Psoas muscle (tissue), 8 donors: ENCODE results near the gene SMG6. TPM values are rescaled to one million over a fixed set of nuclear protein-coding genes. Genes with fewer than 3 reads are reported as not detected.

ENCODE experiments used
- ATAC-seq, 4 donors: fragments of 200-7000 bp; cut with Tn5 transposase; one replicate each; pipeline ENCODE4 v1.9.1; 2020; ENCODE audit warnings: moderate library complexity in 3 of 4, mild to moderate bottlenecking in 2 of 4
- DNase-seq, 2 donors: peaks; one replicate each; pipeline ENCODE4 v3.0.0-alpha.2; 2020
- H3K27ac ChIP-seq: fragments of 200-600 bp; one replicate; pipeline ENCODE4 v1.8.0; 2022
- H3K27me3 ChIP-seq, 3 donors: fragments of 200-600 bp in 1 of 3; one replicate each; pipeline versions ENCODE4 v1.6.1 to v1.8.0; 2013 to 2022; ENCODE audit warnings: low read length in 2 of 3, mild to moderate bottlenecking in 2 of 3, moderate library complexity in 1 of 3; ENCODE audit not compliant: insufficient read depth in 3 of 3
- H3K36me3 ChIP-seq, 2 donors: fragments of 200-600 bp in 1 of 2; one replicate each; pipeline versions ENCODE4 v1.6.1 to v1.8.0; 2013 to 2022; ENCODE audit warnings: low read depth in 1 of 2, mild to moderate bottlenecking in 1 of 2, moderate library complexity in 1 of 2; ENCODE audit not compliant: insufficient read depth in 1 of 2
- H3K4me1 ChIP-seq: fragments of 200-600 bp; one replicate; pipeline ENCODE4 v1.8.0; 2022
- H3K4me3 ChIP-seq: fragments of 200-600 bp; one replicate; pipeline ENCODE4 v1.8.0; 2022; ENCODE audit warnings: mild to moderate bottlenecking
- H3K9me3 ChIP-seq: fragments of 200-600 bp; one replicate; pipeline ENCODE4 v1.8.0; 2022
- WGBS, 3 donors: extraction: QIAGEN DNeasy Blood & Tissue Kit; methylation state at CpG; one replicate each; pipeline versions ENCODE4 v1.1.6 to v1.1.7; 2013; 5-methylcytosine and 5-hydroxymethylcytosine counted together
- intact Hi-C, 2 donors: fragments of 100-400 bp; cut with DNase I; formaldehyde crosslinking; loops; one replicate each; pipeline versions ENCODE4 v1.11.0 to v1.14.2; 2022
- polyA plus RNA-seq, 3 donors: library from polyadenylated mRNA; stranded (reverse); fragments of 200-250 nt; gene quantifications; one replicate each; pipeline ENCODE4 v1.2.3, GENCODE V29; 2013
- total RNA-seq, 4 donors: library from RNA; stranded (reverse); fragmentation: NEBNext Ultra II Directional in 2 of 4; extraction: Animal tissue kit (Norgen Biotek cat#: 25700) in 2 of 4; gene quantifications; one replicate each; pipeline versions ENCODE4 v1.2.1 to v1.2.4, GENCODE V29; 2021 to 2023
- TF ChIP-seq, protein P1 (sequence below): fragments of 200-600 bp; IDR thresholded peaks from one replicate; pipeline ENCODE4 v1.8.0; 2022; ENCODE audit warnings: antibody characterized with exemption
- donor health status: healthy with polysubstance abuse.
- donor health status: DM: no; HTN: no; CAD: no; lungs with moderate emphysema.
- donor health status: Bipolar disorder and iron deficiency.
- donor health status: healthy.
- donor health status: DM: yes; HTN: yes; CAD: no.
- donor health status: DM: no; HTN: no; CAD: no.
- donor health status: DM: no; HTN: no; CAD: no.
- donor health status: DM: yes; HTN: yes; CAD: no.

SMG6 gene
- total and polyA plus RNA-seq, 7 donors, result 9.4 to 24.1 (median 16.3) TPM

DNA sequence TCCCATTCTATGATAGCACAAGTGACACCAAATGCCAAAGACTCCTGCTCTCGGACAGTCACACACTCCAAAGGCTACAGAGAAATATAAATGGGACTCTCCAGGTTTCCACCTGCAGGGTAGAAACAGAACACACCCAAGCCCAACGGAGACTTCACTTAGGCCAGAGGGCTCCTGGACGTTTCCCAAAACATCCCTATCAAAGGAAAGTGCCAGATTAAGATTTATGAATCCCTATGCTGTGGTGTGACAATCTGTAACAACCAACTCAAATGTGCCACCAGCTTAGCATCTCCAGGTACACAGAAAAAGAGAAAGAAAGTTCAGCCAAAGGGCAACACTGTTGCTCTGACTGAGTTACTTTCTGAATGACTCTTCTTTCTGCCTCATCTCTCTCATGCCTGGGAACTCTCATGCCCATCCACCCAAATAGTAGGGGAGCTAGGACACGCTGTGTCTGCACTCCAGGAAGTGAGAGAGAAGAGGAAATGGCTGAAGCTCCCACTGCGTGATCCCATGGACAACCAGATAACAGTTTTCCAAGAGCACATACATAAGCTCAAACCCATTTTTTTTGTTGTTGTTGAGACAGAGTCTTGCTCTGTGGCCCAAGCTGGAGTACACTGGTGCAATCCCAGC lies 49.7 kb downstream of the SMG6 start:
- WGBS, 3 donors, result 71 to 79% (median 76%) methylated on average over 5 of the region's 5 CpGs
- H3K4me1 ChIP-seq, result no peaks in the 10 kb centered on the region
- ATAC-seq (no peak), DNase-seq (no peak)
- no peak overlapping the region for H3K4me3 ChIP-seq
- no peaks in the 10 kb centered on the region for H3K27me3 ChIP-seq
- TF ChIP-seq, protein P1, sequence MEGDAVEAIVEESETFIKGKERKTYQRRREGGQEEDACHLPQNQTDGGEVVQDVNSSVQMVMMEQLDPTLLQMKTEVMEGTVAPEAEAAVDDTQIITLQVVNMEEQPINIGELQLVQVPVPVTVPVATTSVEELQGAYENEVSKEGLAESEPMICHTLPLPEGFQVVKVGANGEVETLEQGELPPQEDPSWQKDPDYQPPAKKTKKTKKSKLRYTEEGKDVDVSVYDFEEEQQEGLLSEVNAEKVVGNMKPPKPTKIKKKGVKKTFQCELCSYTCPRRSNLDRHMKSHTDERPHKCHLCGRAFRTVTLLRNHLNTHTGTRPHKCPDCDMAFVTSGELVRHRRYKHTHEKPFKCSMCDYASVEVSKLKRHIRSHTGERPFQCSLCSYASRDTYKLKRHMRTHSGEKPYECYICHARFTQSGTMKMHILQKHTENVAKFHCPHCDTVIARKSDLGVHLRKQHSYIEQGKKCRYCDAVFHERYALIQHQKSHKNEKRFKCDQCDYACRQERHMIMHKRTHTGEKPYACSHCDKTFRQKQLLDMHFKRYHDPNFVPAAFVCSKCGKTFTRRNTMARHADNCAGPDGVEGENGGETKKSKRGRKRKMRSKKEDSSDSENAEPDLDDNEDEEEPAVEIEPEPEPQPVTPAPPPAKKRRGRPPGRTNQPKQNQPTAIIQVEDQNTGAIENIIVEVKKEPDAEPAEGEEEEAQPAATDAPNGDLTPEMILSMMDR, result no peak
- H3K27ac ChIP-seq, result no peak overlapping the region
- intact Hi-C loops, result no loop called here
- peaks cover 0 to 25% of the 10 kb centered on the region in 2 donors for H3K36me3 ChIP-seq
- no peaks in the 10 kb centered on the region for H3K9me3 ChIP-seq

DNA sequence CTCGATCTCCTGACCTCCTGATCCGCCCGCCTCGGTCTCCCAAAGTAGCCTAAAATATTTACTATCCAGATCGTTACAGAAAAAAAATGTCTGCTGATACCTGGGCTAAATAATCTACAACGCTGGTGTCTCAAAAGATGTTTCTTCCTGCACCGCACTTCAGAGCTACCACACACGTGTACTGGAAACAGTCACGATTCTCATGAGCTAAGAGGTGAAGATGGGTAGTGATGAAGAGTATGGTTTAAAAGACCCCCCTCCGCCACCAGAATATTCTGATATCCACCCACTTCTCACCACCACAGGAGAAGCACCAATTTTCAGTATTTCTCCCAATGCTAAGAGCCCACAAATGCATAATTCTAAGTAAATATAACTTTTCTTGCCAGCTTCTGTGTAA lies 50.2 kb downstream of the SMG6 start:
- DNase-seq (no peak), ATAC-seq (no peak)
- H3K4me1 ChIP-seq, result no peaks in the 10 kb centered on the region
- H3K27ac ChIP-seq, result no peak overlapping the region
- H3K27me3 ChIP-seq, result no peaks in the 10 kb centered on the region
- TF ChIP-seq, protein P1, result no peak
- 87 to 94% (median 89%) methylated on average over 10 of the region's 10 CpGs for WGBS, 3 donors
- intact Hi-C loops, result no loop called here
- H3K4me3 ChIP-seq, result no peak overlapping the region
- H3K36me3 ChIP-seq, result peaks cover 0 to 25% of the 10 kb centered on the region in 2 donors
- H3K9me3 ChIP-seq, result no peaks in the 10 kb centered on the region

DNA sequence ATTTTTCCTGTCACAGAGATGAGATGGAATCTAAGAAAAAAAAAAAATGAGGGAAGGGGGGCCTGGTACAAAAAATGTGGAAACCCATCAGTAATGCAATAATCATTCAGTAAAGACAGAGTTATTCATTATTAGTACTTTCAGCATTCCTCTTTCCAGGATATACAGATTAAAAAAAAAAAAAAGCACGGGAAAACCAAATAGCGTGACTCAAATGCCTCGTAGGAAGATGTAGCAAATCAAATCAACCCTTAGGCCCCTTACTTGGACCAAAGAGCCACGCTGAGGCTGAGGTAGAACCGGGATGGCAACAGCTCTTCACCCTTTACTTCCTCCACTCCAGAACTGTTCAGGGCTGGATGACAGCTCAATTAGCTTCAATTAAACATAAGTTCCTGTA lies 52.5 kb downstream of the SMG6 start:
- peaks cover 0 to 22% of the 10 kb centered on the region in 2 donors for H3K36me3 ChIP-seq
- 79 to 88% (median 84%) methylated on average over 5 of the region's 5 CpGs for WGBS, 3 donors
- ATAC-seq (no peak), DNase-seq (no peak)
- H3K27me3 ChIP-seq, result no peaks in the 10 kb centered on the region
- no peak overlapping the region for H3K4me3 ChIP-seq
- no peak overlapping the region for H3K27ac ChIP-seq
- H3K4me1 ChIP-seq, result no peaks in the 10 kb centered on the region
- H3K9me3 ChIP-seq, result no peaks in the 10 kb centered on the region
- TF ChIP-seq, protein P1, result no peak
- intact Hi-C loops, result no loop called here

DNA sequence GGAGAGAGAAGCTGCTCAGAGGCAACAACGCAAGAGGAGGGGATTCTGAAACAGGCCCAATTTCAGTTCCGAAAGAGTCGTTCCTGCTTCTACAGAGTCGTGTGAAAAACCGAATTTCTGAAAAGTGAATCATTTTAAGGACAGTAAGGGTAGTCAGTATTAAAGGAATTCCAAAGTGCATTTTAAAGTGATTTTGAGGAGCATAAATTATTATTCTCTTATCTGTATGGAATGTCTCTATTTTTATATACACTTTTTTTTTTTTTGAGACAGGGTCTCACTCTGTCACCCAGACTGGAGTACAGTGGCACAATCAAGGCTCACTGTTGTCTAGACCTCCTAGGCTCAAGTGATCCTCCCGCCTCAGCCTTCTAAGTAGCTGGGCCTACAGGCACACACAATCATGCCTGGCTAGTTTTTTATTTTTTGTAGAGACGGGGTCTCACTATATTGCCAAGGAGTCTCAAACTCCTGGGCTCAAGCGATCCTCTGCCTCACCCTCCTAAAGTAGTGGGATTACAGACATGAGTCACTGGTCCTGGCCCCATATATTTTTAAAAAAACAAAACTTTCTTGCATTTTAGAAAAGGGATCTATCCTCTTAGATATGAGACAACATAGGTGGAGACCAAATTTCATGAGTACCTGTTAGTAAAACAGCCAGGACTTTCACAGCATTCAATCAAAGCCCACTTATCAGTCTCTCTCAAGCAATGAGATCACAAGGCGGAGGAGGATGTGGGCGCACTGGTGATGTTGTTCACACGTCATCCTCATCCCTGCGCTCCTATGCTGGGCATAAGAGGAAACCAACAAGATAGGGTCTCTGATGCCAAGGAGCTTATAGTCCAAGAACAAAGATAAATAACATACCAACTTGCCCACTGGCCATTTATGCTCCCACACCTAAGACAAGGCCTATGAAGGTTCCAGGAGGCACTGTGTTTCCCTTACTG lies 53.2 kb downstream of the SMG6 start:
- H3K4me3 ChIP-seq, result no peak overlapping the region
- H3K36me3 ChIP-seq, result peaks cover 0 to 22% of the 10 kb centered on the region in 2 donors
- no peak overlapping the region for H3K27ac ChIP-seq
- intact Hi-C loops, result no loop called here
- H3K4me1 ChIP-seq, result no peaks in the 10 kb centered on the region
- DNase-seq, result no peak
- H3K27me3 ChIP-seq, result no peaks in the 10 kb centered on the region
- no peaks in the 10 kb centered on the region for H3K9me3 ChIP-seq
- no peak for ATAC-seq
- TF ChIP-seq, protein P1, result no peak
- WGBS, 3 donors, result 94 to 96% (median 95%) methylated on average over 12 of the region's 12 CpGs
